NK-92 treated with Interleukin-12 subunit alpha and Interleukin-12 subunit beta, amount 100 ng/mL, for 24 hours (cell line): ENCODE data around the gene NFE2L3.
A peak's percentile ranks its signal among the peaks of the same experiment; 100 is the strongest.

ENCODE experiments used
- DNase-seq: peaks from one replicate; lab custom pipeline; 2025; lab: John Stamatoyannopoulos, UW

The NFE2L3 gene

DNA sequence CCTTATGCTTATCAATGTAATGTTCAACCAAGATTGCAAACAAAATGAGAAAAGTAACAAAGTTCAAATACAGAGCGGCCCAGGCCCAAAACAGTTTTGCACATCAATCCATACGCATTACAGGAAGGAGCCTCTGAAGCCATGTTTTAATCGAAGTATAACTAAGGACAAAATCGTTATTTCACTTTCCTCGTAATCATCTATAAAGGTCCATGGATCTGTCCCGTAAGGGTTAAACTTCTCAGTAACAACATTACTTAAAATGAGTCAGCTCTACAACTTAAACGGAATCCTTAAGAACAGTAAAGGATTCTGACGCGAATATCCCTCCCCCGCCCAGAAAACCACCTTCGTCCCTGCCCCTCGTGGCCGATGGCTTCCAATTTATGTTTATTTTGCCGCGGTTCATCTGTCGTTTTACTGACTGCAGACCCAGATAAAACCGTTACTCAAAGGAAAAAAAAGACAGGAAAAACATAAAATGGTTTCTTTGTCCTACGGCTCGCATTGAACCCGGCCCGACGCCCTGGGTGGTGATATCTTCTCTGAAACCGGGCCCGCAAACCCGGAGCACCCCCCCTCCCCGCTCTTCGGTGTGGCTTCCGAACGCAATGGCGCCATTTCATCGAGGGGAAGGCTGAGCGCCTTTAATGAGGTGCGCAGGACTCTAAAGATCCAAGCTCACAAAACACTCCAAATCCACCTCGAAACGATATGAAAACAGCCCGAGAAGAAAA lies 47.5 kb downstream of the NFE2L3 start:
- peak; percentile 36 for DNase-seq

- peak; percentile 48 for DNase-seq
Measured at GRCh38 chr7:26200038-26200443, 48.0 kb downstream of the NFE2L3 start.

- peak; percentile 90 for DNase-seq
Measured at GRCh38 chr7:26200444-26201246, 48.6 kb downstream of the NFE2L3 start, which contains the start of gene HNRNPA2B1. TSS of gene HNRNPA2B1 (minus strand) at chr7:26200746. CDS start at chr7:26200577, 169 bp downstream.

DNA sequence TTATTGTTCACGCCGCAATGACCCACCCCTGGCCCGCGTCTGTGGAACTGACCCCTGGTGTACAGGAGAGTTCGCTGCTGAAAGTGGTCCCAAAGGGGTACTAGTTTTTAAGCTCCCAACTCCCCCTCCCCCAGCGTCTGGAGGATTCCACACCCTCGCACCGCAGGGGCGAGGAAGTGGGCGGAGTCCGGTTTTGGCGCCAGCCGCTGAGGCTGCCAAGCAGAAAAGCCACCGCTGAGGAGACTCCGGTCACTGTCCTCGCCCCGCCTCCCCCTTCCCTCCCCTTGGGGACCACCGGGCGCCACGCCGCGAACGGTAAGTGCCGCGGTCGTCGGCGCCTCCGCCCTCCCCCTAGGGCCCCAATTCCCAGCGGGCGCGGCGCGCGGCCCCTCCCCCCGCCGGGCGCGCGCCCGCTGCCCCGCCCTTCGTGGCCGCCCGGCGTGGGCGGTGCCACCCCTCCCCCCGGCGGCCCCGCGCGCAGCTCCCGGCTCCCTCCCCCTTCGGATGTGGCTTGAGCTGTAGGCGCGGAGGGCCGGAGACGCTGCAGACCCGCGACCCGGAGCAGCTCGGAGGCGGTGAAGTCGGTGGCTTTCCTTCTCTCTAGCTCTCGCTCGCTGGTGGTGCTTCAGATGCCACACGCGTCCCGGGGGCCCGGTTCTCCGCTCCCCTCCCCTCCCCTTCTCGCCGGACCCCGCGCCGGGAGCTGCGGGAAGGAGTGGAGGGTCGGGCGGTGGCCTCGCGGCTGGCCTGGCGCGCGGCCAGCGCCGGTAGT lies 49.4 kb downstream of the NFE2L3 start, which contains the start of gene CBX3:
Gene CBX3, plus strand, starts transcription at position 499 of the 772 bp plus-strand sequence. CDS start 1,254 bp downstream, outside the sequence.
- DNase-seq: peak; percentile 93

- peak; percentile 59 for DNase-seq
Measured at GRCh38 chr7:26202019-26202990, 50.3 kb downstream of the NFE2L3 start.

DNA sequence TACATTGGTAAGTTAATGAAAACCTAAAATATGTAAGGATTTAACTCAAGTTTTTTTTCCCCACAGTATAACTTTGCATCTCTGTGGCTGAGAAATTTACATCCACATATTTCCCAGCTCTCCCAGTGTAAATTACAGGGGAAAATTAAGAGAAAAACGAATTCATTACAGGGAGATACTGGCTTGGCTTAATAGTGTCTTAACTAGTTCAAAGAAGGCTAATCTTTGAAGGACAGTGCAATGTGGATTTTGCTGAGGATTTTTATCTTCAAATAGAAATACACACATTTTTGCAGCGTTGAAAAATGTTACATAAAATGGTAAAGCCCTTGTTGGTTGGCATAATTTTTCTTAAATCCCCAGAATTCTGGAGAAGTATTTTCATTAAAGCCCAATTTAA lies 51.0 kb downstream of the NFE2L3 start:
- DNase-seq: no peak

DNA sequence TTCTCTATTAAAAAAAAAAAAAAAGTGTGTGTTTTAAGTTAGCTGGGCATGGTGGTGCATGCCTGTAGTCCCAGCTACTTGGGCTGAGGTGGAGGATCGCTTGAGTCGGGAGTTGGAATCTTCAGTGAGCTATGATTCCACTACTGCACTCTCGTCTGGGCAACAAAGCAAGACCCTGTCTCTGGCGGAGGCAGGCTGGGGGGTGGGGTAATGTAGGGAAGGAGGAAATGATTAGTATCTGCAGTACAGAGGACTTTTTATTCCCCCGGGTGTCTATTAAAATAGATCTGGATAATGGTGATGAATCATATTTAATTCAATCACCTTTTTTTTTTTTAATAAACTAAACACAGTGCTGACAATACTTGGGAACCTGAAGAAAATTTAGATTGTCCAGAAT lies 56.0 kb downstream of the NFE2L3 start:
- no peak for DNase-seq

DNA sequence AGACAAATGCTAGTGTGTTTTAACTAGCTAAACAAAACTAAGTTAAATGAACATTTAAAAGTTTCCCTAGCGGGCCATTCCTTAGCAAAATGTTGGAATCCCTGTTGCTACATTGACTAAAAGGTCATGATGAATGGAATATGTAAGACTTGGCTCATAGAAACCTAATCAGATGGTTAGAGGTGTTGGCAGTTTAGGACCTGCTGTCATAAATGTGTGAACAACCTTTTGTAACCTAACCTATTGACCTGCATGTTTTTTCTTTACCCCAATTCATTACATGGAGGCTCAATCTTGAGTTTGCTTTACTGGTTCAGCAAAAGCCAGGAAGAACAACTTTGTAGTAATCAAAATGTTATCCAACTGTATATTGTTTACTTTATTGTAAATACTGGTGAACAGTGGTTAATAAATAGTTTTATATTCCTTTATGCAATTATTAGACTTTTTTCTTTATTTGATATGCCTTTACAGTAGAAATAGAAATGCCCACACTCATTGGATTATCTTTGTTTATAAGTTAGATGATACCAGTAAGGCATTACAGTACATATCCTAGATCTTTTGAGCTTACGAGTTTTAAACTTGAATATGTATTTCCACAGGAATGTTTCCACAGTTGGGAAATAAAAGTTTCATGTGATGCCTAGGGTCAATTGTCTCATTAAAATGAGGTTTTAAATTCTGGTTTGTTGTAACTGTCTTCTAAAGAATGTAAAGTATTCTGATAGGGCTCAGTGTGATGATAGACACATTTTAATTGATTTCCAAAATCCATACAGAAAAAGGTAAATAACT lies 61.1 kb downstream of the NFE2L3 start:
- no peak for DNase-seq

DNA sequence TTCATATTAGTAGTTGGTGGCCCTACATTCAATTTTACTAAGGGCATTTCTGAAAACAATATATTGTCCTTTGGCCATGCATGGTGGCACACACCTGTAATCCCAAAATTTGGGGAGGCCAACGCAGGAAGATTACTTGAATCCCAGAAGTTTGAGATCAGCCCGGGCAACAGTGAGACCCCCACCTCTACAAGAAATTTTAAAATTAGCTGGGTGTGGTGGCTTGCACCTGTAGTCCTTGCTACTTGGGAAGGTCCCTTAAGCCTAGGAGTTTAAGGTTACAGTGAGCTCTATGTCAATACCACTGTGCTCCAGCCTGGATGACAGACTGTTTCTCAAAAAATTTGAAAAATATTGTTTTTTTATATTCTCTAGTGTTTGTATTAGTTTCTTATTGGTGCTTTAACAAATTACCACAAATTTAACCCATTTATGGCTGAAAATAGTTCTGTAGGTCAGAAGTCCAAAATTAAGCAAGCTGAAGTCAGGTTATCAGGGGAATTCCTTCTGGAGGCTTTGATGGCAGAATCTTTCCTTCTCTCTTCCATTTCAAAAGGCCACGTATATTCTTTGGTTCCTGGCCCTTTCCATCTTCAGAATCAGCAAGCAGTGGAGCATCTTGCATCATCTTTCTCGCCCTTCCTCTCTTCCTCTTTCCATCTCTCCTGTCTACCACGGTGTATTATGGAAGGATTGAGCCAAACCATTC lies 62.0 kb downstream of the NFE2L3 start:
- DNase-seq: no peak

DNA sequence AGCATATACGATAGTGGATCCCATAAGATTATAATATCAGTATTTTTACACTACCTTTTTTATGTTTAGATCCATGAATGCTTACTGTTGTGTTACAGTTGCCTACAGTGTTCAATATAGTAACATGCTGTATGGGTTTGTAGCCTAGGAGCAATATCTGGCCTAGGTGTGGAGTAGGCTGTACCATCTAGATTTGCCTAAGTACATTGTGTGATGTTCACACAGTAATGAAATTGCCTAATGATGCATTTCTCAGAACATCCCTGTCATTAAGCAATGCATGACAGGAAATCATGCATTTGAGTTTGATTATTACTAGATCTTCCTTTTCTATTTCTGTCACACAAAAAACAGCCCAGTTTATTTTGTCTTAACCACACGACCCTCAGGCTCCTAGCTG lies 64.1 kb downstream of the NFE2L3 start:
- no peak for DNase-seq

DNA sequence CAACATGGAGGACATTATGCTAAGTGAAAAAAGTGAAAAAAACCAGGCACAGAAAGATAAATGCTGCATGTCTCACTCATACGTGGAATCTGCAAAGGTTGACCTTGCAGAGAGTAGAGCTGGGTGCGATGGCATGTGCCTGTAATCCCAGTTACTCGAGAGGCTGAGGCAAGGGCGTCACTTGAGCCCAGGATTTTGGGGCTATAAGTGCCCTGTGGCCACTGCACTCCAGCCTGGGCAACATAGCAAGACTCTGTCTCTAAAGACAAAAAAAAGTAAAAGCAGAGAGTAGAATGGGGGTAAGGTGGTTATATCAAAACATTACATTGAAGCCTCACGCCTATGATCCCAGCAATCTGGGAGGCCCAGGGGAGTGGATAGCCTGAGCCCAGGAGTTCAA lies 72.4 kb downstream of the NFE2L3 start:
- DNase-seq: no peak

GRCh38 chr7:26227987-26228386 lies 76.0 kb downstream of the NFE2L3 start:
- DNase-seq: no peak

DNA sequence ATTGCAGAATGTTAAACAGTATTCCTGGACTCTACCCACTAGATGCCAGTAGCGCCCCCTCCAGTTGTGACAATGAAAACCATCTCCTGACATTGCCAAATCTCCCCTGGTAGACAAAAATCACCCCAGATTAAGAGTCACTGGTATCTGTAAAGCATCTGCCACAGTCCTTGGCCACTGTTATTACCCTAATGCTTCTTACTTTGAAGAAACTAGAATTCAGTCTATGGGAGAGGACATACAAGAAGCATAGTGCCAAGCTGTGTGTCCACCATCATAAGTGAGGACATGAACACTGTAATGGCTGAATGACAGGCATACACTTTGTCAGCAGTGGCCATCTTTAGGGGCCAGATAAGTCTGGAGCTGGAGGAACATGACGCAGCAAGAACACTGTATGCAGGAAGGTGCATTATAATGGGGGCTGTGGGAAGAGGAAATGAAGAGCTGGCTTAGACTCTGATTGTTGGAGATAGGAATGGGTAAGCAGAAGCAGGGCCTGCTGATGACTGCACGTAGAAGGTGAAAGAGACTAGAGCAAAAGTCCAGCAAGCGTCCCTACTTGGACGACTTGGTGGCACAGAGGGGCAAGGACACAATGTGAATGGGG lies 82.0 kb downstream of the NFE2L3 start:
- no peak for DNase-seq
